ENCODE results near the gene TCEA2. TPM values are rescaled to one million over a fixed set of nuclear protein-coding genes. Genes with fewer than 3 reads are reported as not detected.

TCEA2 gene
- total and polyA plus RNA-seq, 2 donors from 2014 or later, result 53.8 to 90.9 TPM

GRCh38 chr20:64093013-64093503, 30.1 kb downstream of the TCEA2 start:
- TF ChIP-seq, protein P1, sequence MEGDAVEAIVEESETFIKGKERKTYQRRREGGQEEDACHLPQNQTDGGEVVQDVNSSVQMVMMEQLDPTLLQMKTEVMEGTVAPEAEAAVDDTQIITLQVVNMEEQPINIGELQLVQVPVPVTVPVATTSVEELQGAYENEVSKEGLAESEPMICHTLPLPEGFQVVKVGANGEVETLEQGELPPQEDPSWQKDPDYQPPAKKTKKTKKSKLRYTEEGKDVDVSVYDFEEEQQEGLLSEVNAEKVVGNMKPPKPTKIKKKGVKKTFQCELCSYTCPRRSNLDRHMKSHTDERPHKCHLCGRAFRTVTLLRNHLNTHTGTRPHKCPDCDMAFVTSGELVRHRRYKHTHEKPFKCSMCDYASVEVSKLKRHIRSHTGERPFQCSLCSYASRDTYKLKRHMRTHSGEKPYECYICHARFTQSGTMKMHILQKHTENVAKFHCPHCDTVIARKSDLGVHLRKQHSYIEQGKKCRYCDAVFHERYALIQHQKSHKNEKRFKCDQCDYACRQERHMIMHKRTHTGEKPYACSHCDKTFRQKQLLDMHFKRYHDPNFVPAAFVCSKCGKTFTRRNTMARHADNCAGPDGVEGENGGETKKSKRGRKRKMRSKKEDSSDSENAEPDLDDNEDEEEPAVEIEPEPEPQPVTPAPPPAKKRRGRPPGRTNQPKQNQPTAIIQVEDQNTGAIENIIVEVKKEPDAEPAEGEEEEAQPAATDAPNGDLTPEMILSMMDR (IDR thresholded peaks at IDR 0.05; ENCODE audit: borderline replicate concordance, extremely low read depth, insufficient read depth), result no peak
- Histone ChIP-seq H3K9ac (ENCODE audit: low read length in 3 of 3) (no peak overlapping the region), H3K27me3 (ENCODE audit: control insufficient read depth, insufficient read depth, low read length) (no peaks in the 10 kb centered on the region), H3K4me3 (ENCODE audit: low read length in 3 of 3) (no peak overlapping the region), H3K9me3 (ENCODE audit: control insufficient read depth in 2 of 3, insufficient read depth in 1 of 3, low read length in 3 of 3) (peaks cover 0 to 2% (median 0%) of the 10 kb centered on the region in 3 donors), H3K27ac (ENCODE audit: low read depth in 2 of 2, low read length in 2 of 2) (no peak overlapping the region), H3K4me1 (ENCODE audit: control insufficient read depth in 2 of 3, insufficient read depth in 2 of 3, low read depth in 1 of 3, low read length in 3 of 3) (no peaks in the 10 kb centered on the region), H3K36me3 (ENCODE audit: control insufficient read depth in 2 of 3, insufficient read depth in 3 of 3, low read length in 3 of 3) (no peaks in the 10 kb centered on the region)
- FAIRE-seq (no peak), DNase-seq (no peak)
- intact Hi-C loops (cut with DNase I), result no loop called here

- FAIRE-seq (no peak), DNase-seq (no peak)
- H3K27me3 ChIP-seq (ENCODE audit: control insufficient read depth, insufficient read depth, low read length), result no peaks in the 10 kb centered on the region
- no peak overlapping the region for H3K27ac ChIP-seq (ENCODE audit: low read depth in 2 of 2, low read length in 2 of 2)
- no peak overlapping the region for H3K4me3 ChIP-seq (ENCODE audit: low read length in 3 of 3)
- H3K9ac ChIP-seq (ENCODE audit: low read length in 3 of 3), result no peak overlapping the region
- H3K4me1 ChIP-seq (ENCODE audit: control insufficient read depth in 2 of 3, insufficient read depth in 2 of 3, low read depth in 1 of 3, low read length in 3 of 3), result no peaks in the 10 kb centered on the region
- intact Hi-C loops (cut with DNase I), result no loop called here
- no peaks in the 10 kb centered on the region for H3K36me3 ChIP-seq (ENCODE audit: control insufficient read depth in 2 of 3, insufficient read depth in 3 of 3, low read length in 3 of 3)
- TF ChIP-seq, protein P1 (IDR thresholded peaks at IDR 0.05; ENCODE audit: borderline replicate concordance, extremely low read depth, insufficient read depth), result no peak
- peaks cover 0 to 2% (median 0%) of the 10 kb centered on the region in 3 donors for H3K9me3 ChIP-seq (ENCODE audit: control insufficient read depth in 2 of 3, insufficient read depth in 1 of 3, low read length in 3 of 3)
These were observed 32.5 kb downstream of the TCEA2 start for GRCh38 chr20:64095455-64095854.

- Histone ChIP-seq H3K4me1 (ENCODE audit: control insufficient read depth in 2 of 3, insufficient read depth in 2 of 3, low read depth in 1 of 3, low read length in 3 of 3) (no peaks in the 10 kb centered on the region), H3K4me3 (ENCODE audit: low read length in 3 of 3) (no peak overlapping the region), H3K9me3 (ENCODE audit: control insufficient read depth in 2 of 3, insufficient read depth in 1 of 3, low read length in 3 of 3) (peaks cover 0 to 2% (median 0%) of the 10 kb centered on the region in 3 donors), H3K27ac (ENCODE audit: low read depth in 2 of 2, low read length in 2 of 2) (no peak overlapping the region), H3K9ac (ENCODE audit: low read length in 3 of 3) (no peak overlapping the region), H3K36me3 (ENCODE audit: control insufficient read depth in 2 of 3, insufficient read depth in 3 of 3, low read length in 3 of 3) (no peaks in the 10 kb centered on the region), H3K27me3 (ENCODE audit: control insufficient read depth, insufficient read depth, low read length) (no peaks in the 10 kb centered on the region)
- DNase-seq, result no peak
- FAIRE-seq, result no peak
- TF ChIP-seq, protein P1 (IDR thresholded peaks at IDR 0.05; ENCODE audit: borderline replicate concordance, extremely low read depth, insufficient read depth), result no peak
- intact Hi-C loops (cut with DNase I), result no loop called here
These were observed 32.9 kb downstream of the TCEA2 start for GRCh38 chr20:64095927-64096326.

GRCh38 chr20:64096535-64096934, 33.5 kb downstream of the TCEA2 start:
- Histone ChIP-seq H3K4me3 (ENCODE audit: low read length in 3 of 3) (no peak overlapping the region), H3K36me3 (ENCODE audit: control insufficient read depth in 2 of 3, insufficient read depth in 3 of 3, low read length in 3 of 3) (no peaks in the 10 kb centered on the region), H3K27me3 (ENCODE audit: control insufficient read depth, insufficient read depth, low read length) (peaks cover under 1% of the 10 kb centered on the region), H3K9me3 (ENCODE audit: control insufficient read depth in 2 of 3, insufficient read depth in 1 of 3, low read length in 3 of 3) (peaks cover 0 to 2% (median 0%) of the 10 kb centered on the region in 3 donors), H3K27ac (ENCODE audit: low read depth in 2 of 2, low read length in 2 of 2) (no peak overlapping the region), H3K9ac (ENCODE audit: low read length in 3 of 3) (no peak overlapping the region), H3K4me1 (ENCODE audit: control insufficient read depth in 2 of 3, insufficient read depth in 2 of 3, low read depth in 1 of 3, low read length in 3 of 3) (no peaks in the 10 kb centered on the region)
- intact Hi-C loops (cut with DNase I), result no loop called here
- TF ChIP-seq, protein P1 (IDR thresholded peaks at IDR 0.05; ENCODE audit: borderline replicate concordance, extremely low read depth, insufficient read depth), result no peak
- FAIRE-seq, result no peak
- DNase-seq, result no peak

Measured in kidney (tissue), 14 donors.